Activated T-cell treated with anti-CD3 and anti-CD28 coated beads, Interleukin-2, amount 50 U/mL, for 24 hours (primary cell): Measurements from ENCODE around the gene DPYSL4.
A peak's percentile ranks its signal among the peaks of the same experiment; 100 is the strongest.

ENCODE experiments used
- DNase-seq: peaks from one replicate; pipeline ENCODE4 v3.0.0-alpha.2; 2020
- H3K27ac Mint-ChIP-seq: 2 replicates; pipeline ENCODE4 v1.8.0; 2020; ENCODE audit warnings: mild to moderate bottlenecking, mixed read lengths
- H3K27me3 Mint-ChIP-seq: 2 replicates; pipeline ENCODE4 v1.8.0; 2020; ENCODE audit warnings: mixed read lengths
- H3K36me3 Mint-ChIP-seq: 2 replicates; pipeline ENCODE4 v1.8.0; 2020; ENCODE audit warnings: low read depth, mixed read lengths
- H3K4me1 Mint-ChIP-seq: 2 replicates; pipeline ENCODE4 v1.8.0; 2020; ENCODE audit warnings: low read depth, mixed read lengths
- H3K4me3 Mint-ChIP-seq: 2 replicates; pipeline ENCODE4 v1.8.0; 2020; ENCODE audit warnings: mild to moderate bottlenecking, moderate library complexity, mixed read lengths
- H3K9me3 Mint-ChIP-seq: 2 replicates; pipeline ENCODE4 v1.8.0; 2020; ENCODE audit warnings: mixed read lengths

The DPYSL4 gene

GRCh38 chr10:132232981-132233380 lies 46.2 kb downstream of the DPYSL4 start:
- Mint-ChIP-seq H3K9me3 (no peaks in the 10 kb centered on the region), H3K27ac (peak overlapping the region; percentile 11), H3K27me3 (no peaks in the 10 kb centered on the region), H3K36me3 (no peaks in the 10 kb centered on the region), H3K4me1 (peaks cover 22% of the 10 kb centered on the region), H3K4me3 (no peak overlapping the region)
- no peak for DNase-seq

DNA sequence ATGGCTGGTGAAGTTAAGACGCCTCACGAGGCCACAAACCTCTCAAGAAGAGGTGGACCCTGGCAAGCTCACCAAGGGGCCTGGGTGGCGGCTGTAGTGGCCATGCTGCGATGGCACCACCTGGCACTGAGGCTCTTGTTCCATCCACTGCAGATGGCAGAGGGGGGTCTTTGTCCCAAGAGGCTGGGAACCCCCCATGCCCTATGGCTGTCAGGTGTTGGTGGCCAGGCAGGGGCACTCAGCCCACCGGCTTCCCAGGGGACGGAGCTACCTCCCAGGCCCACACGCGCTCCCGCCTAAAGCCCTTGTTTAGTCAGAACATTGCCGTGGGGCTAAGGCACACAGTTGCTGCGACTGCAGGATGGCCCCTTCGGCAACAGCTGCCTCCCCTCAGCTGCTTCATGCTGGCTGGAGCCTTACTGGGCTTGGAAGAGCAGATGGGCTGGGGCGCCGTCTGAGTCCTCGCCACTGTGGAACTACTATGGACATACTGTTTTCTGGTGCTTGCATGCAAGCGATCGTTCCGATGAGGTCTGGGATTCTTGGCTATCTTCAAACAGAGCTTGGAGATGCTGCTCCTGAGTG lies 46.8 kb downstream of the DPYSL4 start:
- Mint-ChIP-seq H3K4me3 (no peak overlapping the region), H3K27ac (no peak overlapping the region), H3K27me3 (no peaks in the 10 kb centered on the region), H3K4me1 (peaks cover 22% of the 10 kb centered on the region), H3K9me3 (no peaks in the 10 kb centered on the region), H3K36me3 (no peaks in the 10 kb centered on the region)
- DNase-seq: no peak

- Mint-ChIP-seq H3K9me3 (no peaks in the 10 kb centered on the region), H3K4me1 (peaks cover 17% of the 10 kb centered on the region), H3K36me3 (no peaks in the 10 kb centered on the region), H3K27ac (no peak overlapping the region), H3K4me3 (no peak overlapping the region), H3K27me3 (no peaks in the 10 kb centered on the region)
- no peak for DNase-seq
These were observed 48.1 kb downstream of the DPYSL4 start for GRCh38 chr10:132234860-132235259.

DNA sequence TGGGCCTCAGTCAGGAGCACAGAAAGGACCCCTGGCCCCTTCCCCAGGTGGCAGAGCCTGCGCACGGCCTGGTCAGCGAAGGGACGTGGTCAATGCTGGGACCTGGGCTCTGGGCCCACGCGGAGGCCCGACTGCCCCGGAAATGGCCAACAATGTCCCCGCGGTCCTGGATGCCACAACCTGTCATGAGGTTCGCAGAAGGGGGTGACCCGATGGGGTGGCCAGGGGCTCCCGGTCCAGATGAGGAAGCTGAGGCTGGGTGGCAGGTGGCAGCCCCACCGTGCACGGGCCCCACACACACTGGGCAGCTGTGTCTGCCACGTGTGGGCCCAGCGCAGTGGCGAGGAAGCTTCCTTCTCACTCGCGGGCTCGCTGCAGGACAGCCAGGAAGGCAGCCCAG lies 49.4 kb downstream of the DPYSL4 start:
- no peaks in the 10 kb centered on the region for H3K36me3 Mint-ChIP-seq
- no peak overlapping the region for H3K27ac Mint-ChIP-seq
- DNase-seq: no peak
- no peaks in the 10 kb centered on the region for H3K9me3 Mint-ChIP-seq
- H3K27me3 Mint-ChIP-seq: no peaks in the 10 kb centered on the region
- no peak overlapping the region for H3K4me3 Mint-ChIP-seq
- peaks cover 10% of the 10 kb centered on the region for H3K4me1 Mint-ChIP-seq

GRCh38 chr10:132236881-132237280 lies 50.1 kb downstream of the DPYSL4 start:
- DNase-seq: no peak
- H3K27me3 Mint-ChIP-seq: no peaks in the 10 kb centered on the region
- peaks cover 9% of the 10 kb centered on the region for H3K4me1 Mint-ChIP-seq
- no peak overlapping the region for H3K27ac Mint-ChIP-seq
- no peaks in the 10 kb centered on the region for H3K9me3 Mint-ChIP-seq
- no peaks in the 10 kb centered on the region for H3K36me3 Mint-ChIP-seq
- no peak overlapping the region for H3K4me3 Mint-ChIP-seq

DNA sequence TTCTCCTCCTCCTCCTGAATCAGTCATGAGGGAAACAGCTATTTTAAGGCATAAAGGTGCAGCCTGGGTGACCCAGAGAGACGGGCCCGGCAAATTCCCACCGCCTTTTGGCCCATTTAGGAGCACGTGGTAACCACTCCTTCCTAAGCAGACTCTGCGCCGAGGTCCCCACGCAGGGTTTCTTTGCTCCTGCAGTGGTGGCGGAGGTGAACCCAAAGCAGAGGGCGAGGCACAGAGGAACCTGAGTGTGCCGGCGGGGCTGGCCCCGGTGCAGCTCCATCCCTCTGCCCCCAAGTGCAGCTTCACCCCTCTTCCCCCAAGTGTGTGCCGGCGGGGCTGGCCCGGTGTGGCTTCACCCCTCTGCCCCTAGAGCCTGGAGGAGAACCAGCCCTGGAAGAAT lies 50.6 kb downstream of the DPYSL4 start:
- H3K36me3 Mint-ChIP-seq: no peaks in the 10 kb centered on the region

GRCh38 chr10:132237871-132238270 lies 51.1 kb downstream of the DPYSL4 start:
- Mint-ChIP-seq H3K4me1 (peaks cover under 1% of the 10 kb centered on the region), H3K4me3 (no peak overlapping the region), H3K9me3 (no peaks in the 10 kb centered on the region), H3K27ac (no peak overlapping the region), H3K27me3 (no peaks in the 10 kb centered on the region), H3K36me3 (no peaks in the 10 kb centered on the region)
- DNase-seq: no peak

More for the DNA sequence above, 50.6 kb downstream of the DPYSL4 start:
- no peak for DNase-seq
- Mint-ChIP-seq H3K4me1 (peaks cover 4% of the 10 kb centered on the region), H3K27ac (no peak overlapping the region), H3K9me3 (no peaks in the 10 kb centered on the region), H3K4me3 (no peak overlapping the region), H3K27me3 (no peaks in the 10 kb centered on the region)

DNA sequence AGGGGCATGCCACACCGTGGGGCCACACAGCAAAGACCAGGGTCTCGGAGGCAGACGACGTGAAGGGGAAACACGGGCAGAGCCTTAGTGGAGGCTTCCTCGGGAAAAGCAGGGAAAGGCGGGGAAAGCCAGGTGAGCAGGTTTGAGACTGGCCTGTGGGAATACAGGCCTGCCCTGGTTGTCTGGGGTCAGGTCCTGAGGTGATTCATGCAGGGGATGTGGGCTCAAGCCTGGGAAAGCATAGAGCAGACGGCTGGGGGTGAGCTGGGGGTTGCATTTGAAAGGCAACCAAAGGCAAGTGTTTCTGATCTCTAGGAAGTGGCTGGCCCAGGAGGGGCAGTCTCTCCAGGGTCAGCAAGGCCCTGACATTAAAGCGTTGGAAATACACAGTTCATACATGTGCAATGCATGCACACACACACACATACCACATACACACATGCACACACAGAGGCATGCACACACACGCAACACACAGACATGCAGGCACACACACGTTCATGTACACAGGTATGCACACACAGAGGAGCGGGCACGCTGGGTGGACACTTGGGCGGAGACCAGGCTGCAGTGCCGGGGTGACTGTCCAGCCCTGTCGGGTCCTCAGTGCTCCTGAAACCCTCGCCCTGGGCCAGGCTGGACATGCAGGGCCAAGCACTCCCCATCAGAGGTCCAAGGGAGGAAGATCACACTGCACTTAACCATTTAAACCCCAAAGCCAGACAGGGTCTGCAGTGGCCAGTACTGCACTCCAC lies 51.8 kb downstream of the DPYSL4 start:
- Mint-ChIP-seq H3K9me3 (no peaks in the 10 kb centered on the region), H3K27me3 (no peaks in the 10 kb centered on the region), H3K4me1 (no peaks in the 10 kb centered on the region), H3K36me3 (no peaks in the 10 kb centered on the region), H3K27ac (no peak overlapping the region), H3K4me3 (no peak overlapping the region)
- no peak for DNase-seq

DNA sequence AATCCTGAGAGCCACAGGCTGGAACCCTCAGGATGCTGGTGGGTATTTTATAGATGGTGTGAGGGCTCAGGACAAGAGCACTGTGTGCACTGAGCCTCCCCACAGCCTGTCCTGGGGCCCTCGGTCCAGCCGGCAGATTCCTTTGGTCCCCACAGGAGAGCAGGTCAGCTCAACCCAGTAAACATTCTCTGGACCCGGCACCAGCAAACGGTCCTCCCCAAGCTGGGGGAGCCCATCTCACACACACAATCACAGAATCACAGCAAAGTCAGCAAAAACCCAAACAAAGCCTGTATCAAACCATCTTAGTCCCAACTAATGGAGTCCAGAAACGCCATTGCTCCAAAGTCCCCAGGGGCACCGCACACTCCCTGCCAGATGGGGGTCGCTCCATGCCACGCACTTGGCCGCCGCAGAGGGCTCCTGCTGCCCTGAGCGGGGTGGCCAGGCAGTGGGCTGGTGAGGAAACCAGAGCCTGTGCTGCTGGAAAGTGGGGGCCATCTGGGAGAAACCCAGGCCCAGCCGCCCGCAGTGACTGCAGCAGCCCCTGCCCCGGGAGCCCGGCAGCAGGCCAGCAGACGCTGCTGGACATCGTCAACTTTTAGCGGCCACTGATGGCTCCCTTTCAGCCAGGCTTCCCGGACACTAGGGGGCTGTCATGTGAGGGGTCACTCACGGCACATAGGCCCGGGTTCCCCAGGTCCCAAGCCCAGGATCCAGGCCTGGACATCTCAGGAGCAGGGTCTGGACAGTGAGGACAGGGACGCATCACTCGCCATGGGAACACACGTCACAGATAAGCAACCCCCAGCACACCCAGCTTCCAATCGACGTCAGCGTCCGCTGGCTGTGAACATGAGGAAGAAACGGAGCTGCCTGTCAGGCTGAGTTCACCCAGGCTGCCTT lies 52.6 kb downstream of the DPYSL4 start:
- no peaks in the 10 kb centered on the region for H3K36me3 Mint-ChIP-seq
- no peaks in the 10 kb centered on the region for H3K9me3 Mint-ChIP-seq
- DNase-seq: no peak
- no peak overlapping the region for H3K27ac Mint-ChIP-seq
- H3K4me1 Mint-ChIP-seq: no peaks in the 10 kb centered on the region
- H3K27me3 Mint-ChIP-seq: no peaks in the 10 kb centered on the region
- no peak overlapping the region for H3K4me3 Mint-ChIP-seq

- no peak for DNase-seq
- H3K36me3 Mint-ChIP-seq: no peaks in the 10 kb centered on the region
These were observed 53.4 kb downstream of the DPYSL4 start for GRCh38 chr10:132240156-132240555.

GRCh38 chr10:132240581-132240980 lies 53.8 kb downstream of the DPYSL4 start:
- no peaks in the 10 kb centered on the region for H3K9me3 Mint-ChIP-seq
- H3K4me1 Mint-ChIP-seq: no peaks in the 10 kb centered on the region
- H3K27me3 Mint-ChIP-seq: no peaks in the 10 kb centered on the region
- no peak overlapping the region for H3K27ac Mint-ChIP-seq
- H3K4me3 Mint-ChIP-seq: no peak overlapping the region
- DNase-seq: no peak
- H3K36me3 Mint-ChIP-seq: no peaks in the 10 kb centered on the region

More at GRCh38 chr10:132240156-132240555, 53.4 kb downstream of the DPYSL4 start:
- Mint-ChIP-seq H3K4me3 (no peak overlapping the region), H3K9me3 (no peaks in the 10 kb centered on the region), H3K4me1 (no peaks in the 10 kb centered on the region), H3K27me3 (no peaks in the 10 kb centered on the region), H3K27ac (no peak overlapping the region)

DNA sequence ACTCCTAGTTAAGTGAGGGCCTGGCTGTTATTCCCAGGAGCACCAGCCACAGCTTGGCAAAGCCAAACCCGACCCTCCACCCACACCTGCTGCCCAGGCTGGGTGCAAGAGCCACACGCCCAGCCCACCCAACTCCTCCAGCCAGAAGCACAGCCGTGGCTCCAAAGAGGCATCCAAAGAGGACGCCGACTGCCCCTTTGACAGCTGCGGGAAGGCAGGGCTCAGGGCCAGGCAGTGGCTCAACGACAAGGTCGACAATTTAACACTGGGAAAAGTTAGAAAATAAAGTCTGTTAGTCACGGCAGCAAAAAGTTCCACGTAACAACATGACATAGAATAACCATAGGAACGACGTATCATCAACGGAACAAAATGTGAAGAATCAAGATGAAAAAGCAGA lies 54.3 kb downstream of the DPYSL4 start:
- no peak for DNase-seq
- Mint-ChIP-seq H3K27ac (no peak overlapping the region), H3K36me3 (no peaks in the 10 kb centered on the region), H3K9me3 (no peaks in the 10 kb centered on the region), H3K4me1 (no peaks in the 10 kb centered on the region), H3K4me3 (no peak overlapping the region), H3K27me3 (no peaks in the 10 kb centered on the region)

DNA sequence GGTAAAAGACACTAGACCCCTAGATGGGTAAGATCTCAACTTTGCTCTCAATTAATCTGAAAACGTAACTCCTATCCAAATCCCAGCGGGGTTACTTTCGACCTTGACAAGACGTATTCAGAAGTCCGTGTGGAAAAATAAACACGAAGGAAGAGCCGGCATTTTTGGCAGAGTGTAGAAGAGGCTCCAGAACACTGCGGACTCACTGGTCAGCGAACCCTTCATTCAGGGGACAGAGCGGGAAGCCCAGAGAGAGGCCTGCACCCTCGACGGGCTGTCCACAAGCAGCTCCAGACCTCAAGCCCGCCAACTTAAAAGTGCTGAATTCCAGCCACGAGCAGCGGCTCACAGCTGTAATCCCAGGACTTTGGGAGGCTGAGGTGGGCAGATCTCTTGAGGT lies 54.7 kb downstream of the DPYSL4 start:
- no peaks in the 10 kb centered on the region for H3K4me1 Mint-ChIP-seq
- DNase-seq: no peak
- H3K36me3 Mint-ChIP-seq: no peaks in the 10 kb centered on the region
- H3K27me3 Mint-ChIP-seq: no peaks in the 10 kb centered on the region
- H3K27ac Mint-ChIP-seq: no peak overlapping the region
- no peak overlapping the region for H3K4me3 Mint-ChIP-seq
- H3K9me3 Mint-ChIP-seq: no peaks in the 10 kb centered on the region

DNA sequence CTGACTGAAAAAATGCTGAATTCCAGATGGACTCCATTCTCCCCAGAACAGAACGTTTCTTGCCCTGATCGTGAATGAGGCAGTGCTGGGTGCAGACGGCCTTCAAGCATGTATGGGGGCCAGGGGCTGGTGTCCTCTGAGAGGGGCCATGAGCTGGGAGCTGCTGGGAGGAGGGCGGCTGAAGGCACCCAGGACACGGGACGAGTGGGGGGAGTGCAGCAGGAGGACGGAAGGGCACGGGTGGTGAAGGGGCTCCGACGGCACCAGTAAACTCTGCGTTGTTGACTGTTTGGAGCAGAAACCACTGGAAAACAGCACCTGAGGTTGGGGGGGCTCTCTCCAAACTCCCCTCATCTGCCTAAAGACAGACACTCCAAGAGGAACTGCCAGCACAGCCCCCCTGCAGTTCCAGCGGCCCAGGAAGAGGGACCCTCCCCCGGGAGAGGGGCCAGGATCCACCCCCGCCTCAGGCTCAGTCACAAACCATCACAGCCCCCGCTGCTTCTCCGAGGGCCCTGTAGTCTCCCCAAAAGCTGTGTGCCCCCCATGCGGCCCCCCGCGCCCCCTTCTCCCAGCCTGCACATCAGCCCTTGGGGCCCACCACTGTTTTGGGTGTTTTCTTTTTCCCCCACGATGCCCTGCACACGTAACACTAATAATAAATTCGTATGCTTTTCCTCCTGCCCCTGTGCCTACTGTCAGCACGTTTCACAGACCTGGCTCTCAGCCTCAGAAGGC lies 55.5 kb downstream of the DPYSL4 start:
- H3K9me3 Mint-ChIP-seq: no peaks in the 10 kb centered on the region
- no peak overlapping the region for H3K27ac Mint-ChIP-seq
- no peaks in the 10 kb centered on the region for H3K4me1 Mint-ChIP-seq
- no peaks in the 10 kb centered on the region for H3K27me3 Mint-ChIP-seq
- H3K4me3 Mint-ChIP-seq: no peak overlapping the region
- no peaks in the 10 kb centered on the region for H3K36me3 Mint-ChIP-seq
- no peak for DNase-seq
